Osteoblast (primary cell): ENCODE measurements around the gene CHRDL2. TPM values are rescaled to one million over a fixed set of nuclear protein-coding genes. Genes with fewer than 3 reads are reported as not detected.

Experiments
- DNase-seq: peaks from one replicate; pipeline ENCODE4 v3.0.0; 2011; ENCODE audit warnings: low spot score, mixed read lengths; ENCODE audit not compliant: insufficient read length; ENCODE audit errors: missing footprints
- H2AFZ ChIP-seq: 2 replicates; pipeline ENCODE4 v1.6.0; 2011; ENCODE audit warnings: mild to moderate bottlenecking, low read length
- H3K27ac ChIP-seq: 2 replicates; pipeline ENCODE4 v1.5.1; 2011; ENCODE audit warnings: mild to moderate bottlenecking, low read depth, low read length, moderate library complexity
- H3K27me3 ChIP-seq: 2 replicates; pipeline ENCODE4 v1.6.0; 2012; ENCODE audit warnings: mild to moderate bottlenecking, control low read depth, inconsistent platforms, low read length, moderate library complexity; ENCODE audit not compliant: insufficient read depth
- H3K36me3 ChIP-seq: 2 replicates; pipeline ENCODE4 v1.5.1; 2011; ENCODE audit warnings: mild to moderate bottlenecking, low read length, control low read depth, moderate library complexity; ENCODE audit not compliant: insufficient read depth
- H3K4me1 ChIP-seq: 2 replicates; pipeline ENCODE4 v1.5.1; 2011; ENCODE audit warnings: mild to moderate bottlenecking, low read length, control low read depth, moderate library complexity; ENCODE audit not compliant: insufficient read depth
- H3K4me2 ChIP-seq: 2 replicates; pipeline ENCODE4 v1.6.0; 2011; ENCODE audit warnings: mild to moderate bottlenecking, low read length; ENCODE audit not compliant: insufficient read depth
- H3K4me3 ChIP-seq: fragments of 200-600 bp; sonication (generic); 3 replicates; pipeline ENCODE4 v1.5.1; 2012; ENCODE audit warnings: mild to moderate bottlenecking, low read length, inconsistent platforms; ENCODE audit not compliant: insufficient read depth
- H3K79me2 ChIP-seq: 2 replicates; pipeline ENCODE4 v1.6.0; 2012; ENCODE audit warnings: mild to moderate bottlenecking, low read length, control low read depth, inconsistent platforms; ENCODE audit not compliant: insufficient read depth
- H3K9me3 ChIP-seq: 2 replicates; pipeline ENCODE4 v1.5.1; 2011; ENCODE audit warnings: low read depth, low read length, control low read depth
- H4K20me1 ChIP-seq: 2 replicates; pipeline ENCODE4 v1.6.0; 2012; ENCODE audit warnings: mild to moderate bottlenecking, low read length, control low read depth; ENCODE audit not compliant: insufficient read depth
- CTCF ChIP-seq: IDR thresholded peaks from 2 replicates; pipeline ENCODE4 v1.5.1; 2011; ENCODE audit warnings: mild to moderate bottlenecking, low read depth, low read length, moderate library complexity; ENCODE audit errors: extremely low read depth
- total RNA-seq: library from RNA; depleted of rRNA; stranded (reverse); fragments of >200 nt; gene quantifications from 2 replicates; pipeline ENCODE4 v1.2.3, GENCODE V29; 2012

The CHRDL2 gene
- total RNA-seq, 1 donor = under 0.01 TPM

- Histone ChIP-seq H3K79me2 (no peaks in the 10 kb centered on the region), H3K9me3 (no peaks in the 10 kb centered on the region), H3K27ac (no peak overlapping the region), H2AFZ (peak overlapping the region; percentile 42), H3K4me3 (no peak overlapping the region), H3K4me2 (no peak overlapping the region), H3K4me1 (no peaks in the 10 kb centered on the region), H4K20me1 (no peaks in the 10 kb centered on the region), H3K36me3 (no peaks in the 10 kb centered on the region), H3K27me3 (peaks cover 13% of the 10 kb centered on the region)
- TF ChIP-seq CTCF = no peak
- DNase-seq = no peak
Measured at GRCh38 chr11:74720596-74721478, 10.4 kb downstream of the CHRDL2 start.

GRCh38 chr11:74719011-74719410 lies 12.2 kb downstream of the CHRDL2 start:
- H3K36me3 ChIP-seq = no peaks in the 10 kb centered on the region
- H3K4me3 ChIP-seq = no peak overlapping the region
- no peaks in the 10 kb centered on the region for H4K20me1 ChIP-seq
- no peaks in the 10 kb centered on the region for H3K79me2 ChIP-seq
- DNase-seq = no peak
- no peaks in the 10 kb centered on the region for H3K4me1 ChIP-seq
- TF ChIP-seq CTCF = no peak
- no peak overlapping the region for H3K4me2 ChIP-seq
- H3K27me3 ChIP-seq = peaks cover 12% of the 10 kb centered on the region
- no peak overlapping the region for H2AFZ ChIP-seq
- H3K9me3 ChIP-seq = no peaks in the 10 kb centered on the region
- no peak overlapping the region for H3K27ac ChIP-seq

GRCh38 chr11:74717221-74717969 lies 13.8 kb downstream of the CHRDL2 start:
- Histone ChIP-seq H3K4me2 (no peak overlapping the region), H3K79me2 (no peaks in the 10 kb centered on the region), H3K36me3 (no peaks in the 10 kb centered on the region), H3K27ac (no peak overlapping the region), H3K27me3 (no peaks in the 10 kb centered on the region), H3K9me3 (no peaks in the 10 kb centered on the region), H4K20me1 (no peaks in the 10 kb centered on the region), H2AFZ (no peak overlapping the region), H3K4me1 (no peaks in the 10 kb centered on the region), H3K4me3 (no peak overlapping the region)
- TF ChIP-seq CTCF = no peak
- no peak for DNase-seq

- Histone ChIP-seq H3K4me2 (no peak overlapping the region), H3K27me3 (no peaks in the 10 kb centered on the region), H4K20me1 (no peaks in the 10 kb centered on the region), H3K9me3 (no peaks in the 10 kb centered on the region), H3K79me2 (no peaks in the 10 kb centered on the region), H3K27ac (no peak overlapping the region), H3K4me1 (no peaks in the 10 kb centered on the region), H3K4me3 (no peak overlapping the region), H2AFZ (no peak overlapping the region), H3K36me3 (no peaks in the 10 kb centered on the region)
- no peak for TF ChIP-seq CTCF
- DNase-seq = no peak
Measured at GRCh38 chr11:74714904-74715303, 16.3 kb downstream of the CHRDL2 start.
